Activated T-helper 9 cell treated with anti-CD3 and anti-CD28 coated beads, Interleukin-2, amount 50 U/mL, for 16 hours (primary cell): Measurements from ENCODE around the gene GRB2.
"Not testable (repeated sequence)": the region's sequence is repeated elsewhere in the genome, so short reads cannot be mapped to it uniquely, and the experiment has no call there.

ENCODE experiments used
- DNase-seq: peaks from one replicate; pipeline ENCODE4 v3.0.0-alpha.2; 2020; ENCODE audit warnings: low read depth

GRB2 gene

GRCh38 chr17:75318615-75319222, 86.8 kb downstream of the GRB2 start:
- DNase-seq: no peak

- no peak for DNase-seq
Observed at GRCh38 chr17:75318211-75318610, 87.3 kb downstream of the GRB2 start.

DNA sequence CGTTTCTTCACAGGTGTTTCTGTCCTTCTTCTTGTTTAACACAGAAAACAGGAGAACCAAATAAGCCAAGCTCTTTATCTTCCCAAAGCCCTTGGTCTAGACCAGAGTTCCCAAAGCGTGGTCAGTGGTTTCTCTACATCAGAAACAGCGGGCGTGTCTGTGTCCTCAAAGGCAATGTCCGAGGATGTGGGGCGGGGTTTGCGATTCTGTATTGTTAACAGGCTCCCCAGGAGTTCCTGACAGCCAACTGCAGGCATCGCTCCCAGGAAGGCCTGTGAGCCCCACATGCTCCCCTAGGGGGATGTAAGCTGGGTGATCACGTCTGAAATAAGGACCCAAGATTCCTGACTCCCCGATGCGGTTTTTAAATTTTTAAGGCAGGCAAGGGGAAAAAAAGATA, 87.8 kb downstream of the GRB2 start:
- no peak for DNase-seq

DNA sequence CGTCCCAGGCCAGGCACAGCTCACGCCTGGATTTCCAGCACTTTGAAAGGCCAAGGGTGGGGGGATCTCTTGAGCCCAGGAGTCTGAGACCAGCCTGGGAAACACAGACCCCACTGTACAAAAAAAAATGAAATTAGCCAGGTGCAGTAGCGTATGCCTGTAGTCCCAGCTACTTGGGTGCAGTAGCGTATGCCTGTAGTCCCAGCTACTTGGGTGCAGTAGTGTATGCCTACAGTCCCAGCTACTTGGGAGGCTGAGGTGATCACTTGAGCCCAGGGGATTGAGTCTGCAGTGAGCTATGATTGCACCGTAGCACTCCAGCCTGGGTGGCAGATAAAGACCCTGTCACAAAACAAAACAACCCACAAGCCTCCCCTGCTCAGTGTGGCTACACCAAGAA, 89.2 kb downstream of the GRB2 start:
- DNase-seq: no peak

GRCh38 chr17:75315541-75316243, 89.8 kb downstream of the GRB2 start:
- DNase-seq: no peak

DNA sequence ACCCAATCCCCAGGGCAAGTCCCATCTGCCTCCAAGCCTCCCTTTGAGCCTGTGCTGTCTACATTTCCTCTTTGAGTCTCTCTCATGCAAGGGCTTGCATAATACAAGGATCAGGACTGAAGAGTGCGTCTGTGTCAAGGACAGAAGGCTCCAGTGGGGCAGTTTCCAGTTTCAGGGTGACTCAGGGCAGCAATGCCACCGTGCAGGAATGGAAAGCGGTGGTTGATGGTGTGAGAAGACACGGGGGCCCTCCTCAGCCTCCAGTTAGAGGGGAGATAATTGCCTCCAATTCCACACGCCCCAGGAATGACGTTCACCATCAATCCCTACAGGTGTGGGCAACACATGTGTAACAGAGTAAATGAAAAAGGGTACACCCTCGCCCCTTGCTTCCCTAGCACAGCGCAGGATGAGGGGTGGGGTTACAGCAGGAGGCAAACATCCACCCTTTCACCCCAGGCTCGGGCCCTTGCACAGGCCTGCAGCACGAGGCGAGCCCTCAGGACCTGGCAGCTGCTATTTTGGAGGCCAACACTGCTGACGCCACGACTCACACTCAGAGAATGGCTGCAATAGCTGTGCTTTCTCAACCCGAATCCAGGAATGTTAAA, 91.4 kb downstream of the GRB2 start:
- DNase-seq: no peak

GRCh38 chr17:75308732-75309629, 96.5 kb downstream of the GRB2 start:
- no peak for DNase-seq

GRCh38 chr17:75307957-75308731, 97.3 kb downstream of the GRB2 start:
- DNase-seq: no peak

DNA sequence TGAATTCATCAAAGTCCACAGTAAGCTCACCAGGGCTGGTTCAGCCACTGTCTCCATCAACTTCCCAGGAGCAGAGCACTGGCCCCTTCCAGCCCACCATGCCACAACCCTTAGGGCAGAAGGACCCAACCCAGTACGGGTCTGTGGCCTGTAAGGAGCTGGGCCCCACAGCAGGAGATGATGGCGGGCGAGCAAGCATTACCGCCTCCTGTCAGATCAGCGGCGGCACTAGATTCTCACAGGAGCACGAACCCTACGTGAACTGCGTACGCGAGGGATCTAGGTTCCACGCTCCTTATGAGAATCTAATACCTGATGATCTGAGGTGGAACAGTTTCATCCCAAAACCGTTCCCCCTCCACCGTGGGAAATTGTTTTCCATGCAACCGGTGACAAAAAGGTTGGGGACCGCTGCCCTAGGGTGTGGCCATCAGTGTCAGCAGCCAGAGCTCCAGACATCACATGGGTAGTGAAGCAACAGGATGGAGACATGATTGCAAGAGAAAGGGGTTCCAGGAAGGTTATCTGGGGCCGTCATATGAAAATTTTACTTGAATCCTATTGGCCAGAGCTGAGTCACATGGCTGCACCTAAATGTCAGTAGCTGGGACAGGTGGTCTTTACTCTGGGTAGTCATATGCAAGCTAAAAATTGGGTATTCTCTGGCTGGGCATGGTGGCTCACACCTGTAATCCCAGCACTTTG, 103.8 kb downstream of the GRB2 start:
- DNase-seq: no peak

DNA sequence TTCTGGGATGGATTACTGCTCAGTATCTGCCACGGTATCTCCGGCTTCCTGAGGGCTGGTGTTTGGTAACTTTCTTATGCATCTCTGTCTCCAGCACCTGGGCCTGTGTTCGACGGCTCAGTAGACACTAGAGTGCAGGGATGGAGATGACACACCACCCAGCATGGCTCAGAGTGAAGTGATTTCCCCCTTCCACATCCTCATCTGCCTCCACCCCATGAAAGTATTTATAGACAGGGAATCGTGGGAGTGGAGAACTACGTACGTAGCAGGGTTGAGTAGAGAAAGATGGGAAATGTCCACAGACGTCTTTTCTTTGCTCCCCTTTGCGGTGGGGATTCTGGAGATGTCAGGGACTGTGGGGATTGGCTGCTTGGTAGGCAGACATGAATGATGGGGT, 104.4 kb downstream of the GRB2 start:
- DNase-seq: no peak

- DNase-seq: no peak
Observed at GRCh38 chr17:75300280-75300679, 105.2 kb downstream of the GRB2 start.

DNA sequence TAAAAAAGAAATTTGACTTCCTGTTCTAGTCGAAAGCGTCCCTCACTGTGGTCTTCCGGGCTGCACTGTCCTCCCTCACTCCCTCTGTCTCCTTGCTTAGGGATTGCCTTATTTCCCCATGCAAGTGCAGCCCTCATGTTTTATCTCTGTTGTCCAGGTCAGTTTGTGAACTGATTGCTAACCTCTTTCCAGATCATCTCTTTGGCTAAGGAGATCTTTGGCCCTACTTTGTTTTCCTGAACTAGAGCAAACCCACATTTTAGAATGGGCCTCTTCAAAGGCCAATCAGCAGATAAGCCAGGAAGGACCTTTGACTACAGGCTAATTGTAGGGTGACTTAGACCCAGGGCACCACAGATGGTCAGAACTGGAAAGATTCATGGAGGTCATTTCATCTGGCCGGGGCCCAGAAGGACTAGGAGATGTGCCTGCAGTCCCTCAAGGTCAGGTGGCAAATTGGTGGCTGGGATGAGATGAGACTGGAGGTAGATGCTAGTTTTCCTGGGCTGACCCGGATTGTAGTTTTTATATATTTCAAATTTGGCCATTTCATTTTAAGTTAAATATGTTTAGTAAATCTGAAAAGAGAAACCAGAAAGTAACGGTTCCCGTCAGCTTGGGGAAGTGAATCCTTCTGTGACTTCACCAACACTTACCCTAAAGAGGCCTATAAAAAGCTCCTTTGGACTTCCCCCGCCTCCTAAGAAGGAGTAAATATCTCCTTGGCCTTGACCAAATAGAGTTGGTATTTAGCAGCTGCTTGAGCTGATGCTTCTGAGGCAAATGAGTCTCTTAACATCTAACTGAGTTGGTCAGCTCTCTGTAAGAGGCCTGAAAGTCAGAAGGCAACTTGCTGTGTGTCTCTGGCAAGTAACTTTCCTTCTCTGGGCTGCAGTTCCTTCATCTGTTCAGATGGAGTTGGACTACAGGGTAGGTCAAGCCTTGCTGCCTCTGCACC, 110.0 kb downstream of the GRB2 start:
- no peak for DNase-seq

GRCh38 chr17:75292810-75293448, 112.5 kb downstream of the GRB2 start:
- not testable (repeated sequence) for DNase-seq

- DNase-seq: peak; percentile 58
Observed at GRCh38 chr17:75289832-75290337, 115.6 kb downstream of the GRB2 start.

GRCh38 chr17:75289115-75289831, 116.2 kb downstream of the GRB2 start, which contains the start of gene SLC25A19:
Gene SLC25A19 (minus strand): TSS chr17:75289433. CDS start chr17:75286764, 2,669 bp downstream.
- peak; percentile 92 for DNase-seq

DNA sequence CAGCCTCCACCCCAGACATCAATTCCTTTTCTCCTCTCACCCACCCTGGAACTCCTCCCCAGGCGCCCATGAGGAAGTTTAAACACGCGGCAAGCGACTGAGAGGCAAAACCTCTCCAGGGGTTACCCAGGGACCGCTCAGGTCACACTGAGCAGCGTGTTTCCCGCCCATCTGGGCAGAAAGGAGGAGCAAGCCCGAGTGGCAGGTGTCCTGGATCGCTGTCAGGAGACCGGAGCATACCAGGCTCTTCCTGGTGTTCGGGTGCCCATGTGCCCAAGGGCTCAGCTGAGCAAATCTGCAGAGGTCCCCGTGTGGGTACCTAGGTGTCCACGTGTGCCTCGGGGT, 116.7 kb downstream of the GRB2 start:
- no peak for DNase-seq

- no peak for DNase-seq
Observed at GRCh38 chr17:75288359-75288758, 117.1 kb downstream of the GRB2 start.

- DNase-seq: no peak
Observed at GRCh38 chr17:75287221-75287620, 118.3 kb downstream of the GRB2 start.
